22Rv1 (cell line): ENCODE measurements around the gene PPP2R2B.

Source experiments
- H3K27ac ChIP-seq: fragments of 450-650 bp; 2 replicates; pipeline ENCODE4 v1.5.1; 2017
- CTCF ChIP-seq: fragments of 450-650 bp; IDR thresholded peaks from 2 replicates; pipeline ENCODE4 v1.5.1; 2017; ENCODE audit warnings: mild to moderate bottlenecking
- ZFX ChIP-seq: fragments of 450-650 bp; IDR thresholded peaks from 2 replicates; pipeline ENCODE4 v1.6.1; 2017; ENCODE audit warnings: antibody characterized with exemption, borderline replicate concordance

Gene PPP2R2B

GRCh38 chr5:146797658-146798057, 80.9 kb downstream of the PPP2R2B start:
- no peak overlapping the region for H3K27ac ChIP-seq
- TF ChIP-seq CTCF (no peak), ZFX (no peak)

GRCh38 chr5:146796911-146797310, 81.6 kb downstream of the PPP2R2B start:
- TF ChIP-seq CTCF, result no peak
- TF ChIP-seq ZFX, result no peak
- no peak overlapping the region for H3K27ac ChIP-seq

- no peak overlapping the region for H3K27ac ChIP-seq
- TF ChIP-seq CTCF (no peak), ZFX (no peak)
Observed at GRCh38 chr5:146796144-146796543, 82.4 kb downstream of the PPP2R2B start.

- H3K27ac ChIP-seq, result no peak overlapping the region
Observed at GRCh38 chr5:146794326-146795029, 84.1 kb downstream of the PPP2R2B start.

GRCh38 chr5:146793709-146794108, 84.8 kb downstream of the PPP2R2B start:
- no peak overlapping the region for H3K27ac ChIP-seq

More at GRCh38 chr5:146794326-146795029, 84.1 kb downstream of the PPP2R2B start:
- TF ChIP-seq ZFX (no peak), CTCF (no peak)

GRCh38 chr5:146791471-146791870, 87.1 kb downstream of the PPP2R2B start:
- TF ChIP-seq ZFX (no peak), CTCF (no peak)
- H3K27ac ChIP-seq, result no peak overlapping the region

More at GRCh38 chr5:146793709-146794108, 84.8 kb downstream of the PPP2R2B start:
- TF ChIP-seq CTCF (no peak), ZFX (no peak)
